Neural progenitor cell (in vitro differentiated cells): ENCODE measurements around the gene RHCG.

Experiments used
- EZH2 ChIP-seq: fragments of 200-600 bp; sonication (generic); IDR thresholded peaks from 2 replicates; pipeline ENCODE4 v1.6.1; 2017; ENCODE audit warnings: antibody characterized with exemption, mild to moderate bottlenecking, moderate library complexity
- EZH2phosphoT487 ChIP-seq: fragments of 200-600 bp; sonication (generic); IDR thresholded peaks from 2 replicates; pipeline ENCODE4 v1.6.1; 2017; ENCODE audit warnings: antibody characterized with exemption
- TF ChIP-seq, protein P1 (sequence below): fragments of 200-600 bp; sonication (generic); IDR thresholded peaks from 2 replicates; pipeline ENCODE4 v1.5.1; 2017; ENCODE audit warnings: antibody characterized with exemption, mild to moderate bottlenecking

DNA sequence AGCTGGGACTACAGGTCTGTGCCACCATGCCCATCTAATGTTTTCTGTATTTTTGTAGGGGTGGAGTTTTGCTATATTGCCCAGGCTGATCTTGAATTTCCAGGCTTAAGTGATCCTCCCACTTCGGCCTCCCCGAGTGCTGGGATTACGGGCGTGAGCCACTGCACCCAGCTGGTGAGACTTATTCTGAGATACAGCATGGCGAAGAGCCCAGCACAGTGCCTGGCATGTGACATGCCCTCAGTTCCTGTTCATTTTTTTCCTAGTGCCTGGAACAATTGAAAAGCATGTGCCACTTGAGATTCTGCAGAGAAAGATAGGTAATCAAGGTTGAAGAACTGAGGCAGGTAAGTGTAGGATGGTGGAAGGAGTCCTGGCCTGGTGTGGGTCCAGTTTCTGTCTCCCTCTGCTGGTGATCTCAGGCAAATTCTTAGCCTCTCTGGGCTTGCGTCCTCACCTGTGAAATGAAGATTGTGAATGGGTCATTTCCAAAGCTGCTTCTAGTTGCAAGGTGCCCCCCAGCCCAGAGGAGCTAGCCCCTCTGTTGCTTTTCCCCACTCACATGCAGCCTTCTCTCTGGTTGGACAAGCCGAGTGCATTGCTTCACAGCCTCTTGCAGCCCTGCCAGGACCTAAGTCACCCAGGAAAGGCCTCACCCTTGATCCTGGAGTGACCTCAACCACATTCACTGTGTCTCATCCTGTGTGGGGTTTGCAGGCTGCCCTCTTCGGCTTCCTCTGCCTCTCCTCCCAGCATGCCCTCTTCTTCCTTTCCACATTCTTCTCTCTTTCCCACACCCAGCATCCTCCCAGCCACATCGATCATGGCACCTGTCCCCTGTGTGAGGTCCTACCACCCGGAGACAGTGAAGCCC, 4.3 kb upstream of the RHCG start:
- TF ChIP-seq, protein P1, sequence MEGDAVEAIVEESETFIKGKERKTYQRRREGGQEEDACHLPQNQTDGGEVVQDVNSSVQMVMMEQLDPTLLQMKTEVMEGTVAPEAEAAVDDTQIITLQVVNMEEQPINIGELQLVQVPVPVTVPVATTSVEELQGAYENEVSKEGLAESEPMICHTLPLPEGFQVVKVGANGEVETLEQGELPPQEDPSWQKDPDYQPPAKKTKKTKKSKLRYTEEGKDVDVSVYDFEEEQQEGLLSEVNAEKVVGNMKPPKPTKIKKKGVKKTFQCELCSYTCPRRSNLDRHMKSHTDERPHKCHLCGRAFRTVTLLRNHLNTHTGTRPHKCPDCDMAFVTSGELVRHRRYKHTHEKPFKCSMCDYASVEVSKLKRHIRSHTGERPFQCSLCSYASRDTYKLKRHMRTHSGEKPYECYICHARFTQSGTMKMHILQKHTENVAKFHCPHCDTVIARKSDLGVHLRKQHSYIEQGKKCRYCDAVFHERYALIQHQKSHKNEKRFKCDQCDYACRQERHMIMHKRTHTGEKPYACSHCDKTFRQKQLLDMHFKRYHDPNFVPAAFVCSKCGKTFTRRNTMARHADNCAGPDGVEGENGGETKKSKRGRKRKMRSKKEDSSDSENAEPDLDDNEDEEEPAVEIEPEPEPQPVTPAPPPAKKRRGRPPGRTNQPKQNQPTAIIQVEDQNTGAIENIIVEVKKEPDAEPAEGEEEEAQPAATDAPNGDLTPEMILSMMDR = peak; percentile 44
- no peak for TF ChIP-seq EZH2phosphoT487
- no peak for TF ChIP-seq EZH2
